Activated B cell treated with CpG ODN at 0.5 μM for 24 hours (primary cell): ENCODE measurements around the gene LDLRAD2. TPM values are rescaled to one million over a fixed set of nuclear protein-coding genes. Genes with fewer than 3 reads are reported as not detected.

ENCODE experiments used
- ATAC-seq: fragments of 200-7000 bp; cut with Tn5 transposase; one replicate; pipeline ENCODE4 v1.10.0; 2021; ENCODE audit warnings: low read depth, mild to moderate bottlenecking, moderate library complexity
- CTCF ChIA-PET: fragments of 350-600 bp; sonication (Branson Sonifier 250); formaldehyde crosslinking; loops from one replicate; lab custom pipeline; 2021; ENCODE audit warnings: antibody characterized with exemption; lab: Charles Lee
- POLR2A ChIA-PET: fragments of 350-600 bp; sonication (Branson Sonifier 250); formaldehyde crosslinking; loops from one replicate; lab custom pipeline; 2021; ENCODE audit warnings: antibody characterized with exemption; lab: Charles Lee
- DNase-seq: peaks from one replicate; pipeline ENCODE4 v3.0.0; 2022
- H3K27ac Mint-ChIP-seq: one replicate; pipeline ENCODE4 v1.8.0; 2020; ENCODE audit warnings: mixed read lengths
- H3K27me3 Mint-ChIP-seq: one replicate; pipeline ENCODE4 v1.8.0; 2021; ENCODE audit warnings: mixed read lengths
- H3K36me3 Mint-ChIP-seq: one replicate; pipeline ENCODE4 v1.8.0; 2021; ENCODE audit warnings: low read depth, mixed read lengths
- H3K4me1 Mint-ChIP-seq: one replicate; pipeline ENCODE4 v1.8.0; 2021; ENCODE audit warnings: mixed read lengths
- H3K4me3 Mint-ChIP-seq: one replicate; pipeline ENCODE4 v1.8.0; 2020; ENCODE audit warnings: mild to moderate bottlenecking, mixed read lengths
- H3K9me3 Mint-ChIP-seq: one replicate; pipeline ENCODE4 v1.8.0; 2020; ENCODE audit warnings: mixed read lengths
- CTCF ChIP-seq: fragments of 200-600 bp; IDR thresholded peaks from one replicate; pipeline ENCODE4 v1.8.0; 2022; ENCODE audit warnings: antibody characterized with exemption, mild to moderate bottlenecking
- intact Hi-C: fragments of 100-400 bp; cut with micrococcal nuclease; formaldehyde crosslinking; loops from one replicate; pipeline ENCODE4 v1.15.1; 2024
- total RNA-seq: library from RNA; stranded (reverse); gene quantifications from 2 replicates; pipeline ENCODE4 v1.2.3, GENCODE V29; 2022

The LDLRAD2 gene
- total RNA-seq, 1 donor from 2014 or later = 0.67 TPM

DNA sequence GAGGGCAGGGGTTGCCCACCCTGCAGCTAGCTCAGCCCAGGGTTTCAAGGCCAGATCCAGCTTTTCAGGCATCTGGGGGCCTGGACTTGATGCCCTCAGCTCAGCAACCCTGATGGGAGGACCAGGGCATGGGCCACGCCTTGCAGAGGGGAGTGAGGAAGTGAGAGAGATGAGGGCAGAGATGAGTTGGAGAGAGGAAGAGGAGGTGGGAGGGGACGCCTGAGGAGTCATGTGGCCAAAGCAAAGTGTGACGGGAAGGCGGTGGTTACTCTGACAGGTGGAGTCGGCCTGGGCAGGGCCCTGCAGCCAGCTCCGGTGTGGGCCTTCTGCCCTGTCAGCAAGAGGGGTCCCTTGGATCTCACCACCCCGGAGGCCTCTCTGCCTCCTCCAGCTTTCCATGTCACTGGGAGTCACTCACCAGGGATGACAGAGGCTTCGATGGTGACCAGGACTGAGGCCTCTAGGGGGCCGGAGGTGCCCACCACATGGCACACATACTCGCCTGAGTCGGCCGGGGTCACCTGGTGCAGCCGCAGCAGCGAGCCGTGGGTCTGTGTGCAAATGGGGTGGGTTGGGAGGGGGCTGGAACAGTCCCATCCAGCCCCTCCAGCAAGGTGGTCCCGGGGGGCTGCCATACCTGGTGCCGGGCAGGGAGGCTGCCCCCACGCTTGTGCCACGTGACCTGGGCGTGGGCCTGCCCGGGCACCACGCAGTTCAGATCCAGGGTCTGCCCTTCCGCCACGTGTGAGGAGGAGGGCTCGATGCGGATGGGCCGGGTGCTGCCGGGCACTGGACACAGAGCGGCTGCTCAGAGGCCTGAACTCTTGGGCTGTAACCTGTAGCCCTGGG is 40.4 kb downstream of the LDLRAD2 start:
- Mint-ChIP-seq H3K27me3 (no peaks in the 10 kb centered on the region), H3K4me3 (peak overlapping the region; percentile 29), H3K27ac (peak overlapping the region; percentile 22), H3K36me3 (no peaks in the 10 kb centered on the region), H3K4me1 (peaks cover 11% of the 10 kb centered on the region), H3K9me3 (no peaks in the 10 kb centered on the region)
- no peak for TF ChIP-seq CTCF
- ATAC-seq = peak; percentile 98
- intact Hi-C loops = loop anchor here (1.0 kb wide), 1 partner anchor 14 kb away; no protein-coding TSS in a partner anchor
- CTCF ChIA-PET = no interaction called here
- POLR2A ChIA-PET = no interaction called here
- no peak for DNase-seq

GRCh38 chr1:21853131-21853427 is 41.0 kb downstream of the LDLRAD2 start:
- POLR2A ChIA-PET = no interaction called here
- no peaks in the 10 kb centered on the region for H3K36me3 Mint-ChIP-seq
- no peak for ATAC-seq
- H3K9me3 Mint-ChIP-seq = no peaks in the 10 kb centered on the region
- H3K27me3 Mint-ChIP-seq = no peaks in the 10 kb centered on the region
- intact Hi-C loops = no loop called here
- CTCF ChIA-PET = no interaction called here
- no peak overlapping the region for H3K27ac Mint-ChIP-seq
- peaks cover 11% of the 10 kb centered on the region for H3K4me1 Mint-ChIP-seq
- no peak for TF ChIP-seq CTCF
- no peak for DNase-seq
- H3K4me3 Mint-ChIP-seq = no peak overlapping the region

GRCh38 chr1:21854090-21854750 is 42.2 kb downstream of the LDLRAD2 start:
- Mint-ChIP-seq H3K4me3 (no peak overlapping the region), H3K4me1 (peaks cover 11% of the 10 kb centered on the region), H3K9me3 (no peaks in the 10 kb centered on the region), H3K27me3 (no peaks in the 10 kb centered on the region), H3K36me3 (no peaks in the 10 kb centered on the region), H3K27ac (no peak overlapping the region)
- CTCF ChIA-PET = no interaction called here
- no peak for DNase-seq
- POLR2A ChIA-PET = no interaction called here
- TF ChIP-seq CTCF = no peak
- intact Hi-C loops = no loop called here
- no peak for ATAC-seq

DNA sequence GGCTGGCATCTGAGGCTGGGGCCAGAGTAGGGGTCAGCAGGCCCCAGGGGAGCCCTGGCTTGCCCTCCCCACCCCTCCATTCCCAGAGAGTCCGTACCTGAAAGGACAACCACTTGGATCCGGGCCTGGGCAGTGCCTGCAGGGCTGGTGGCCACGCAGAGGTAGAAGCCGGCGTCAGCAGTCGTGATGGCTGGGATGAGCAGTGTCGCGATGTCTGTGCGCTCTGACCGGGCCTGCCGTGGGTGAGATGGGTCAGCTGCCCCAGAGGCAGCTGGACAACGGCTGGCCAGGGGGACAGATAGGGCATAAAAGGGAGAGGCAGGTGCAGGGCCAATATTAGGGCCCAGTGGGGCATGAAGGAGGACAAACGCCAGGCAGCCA is 42.7 kb downstream of the LDLRAD2 start:
- CTCF ChIA-PET = no interaction called here
- no peak for TF ChIP-seq CTCF
- intact Hi-C loops = no loop called here
- H3K4me1 Mint-ChIP-seq = peaks cover 11% of the 10 kb centered on the region
- no peaks in the 10 kb centered on the region for H3K27me3 Mint-ChIP-seq
- no peak overlapping the region for H3K27ac Mint-ChIP-seq
- no peak for ATAC-seq
- H3K4me3 Mint-ChIP-seq = no peak overlapping the region
- no peaks in the 10 kb centered on the region for H3K9me3 Mint-ChIP-seq
- H3K36me3 Mint-ChIP-seq = no peaks in the 10 kb centered on the region
- DNase-seq = no peak
- POLR2A ChIA-PET = no interaction called here

DNA sequence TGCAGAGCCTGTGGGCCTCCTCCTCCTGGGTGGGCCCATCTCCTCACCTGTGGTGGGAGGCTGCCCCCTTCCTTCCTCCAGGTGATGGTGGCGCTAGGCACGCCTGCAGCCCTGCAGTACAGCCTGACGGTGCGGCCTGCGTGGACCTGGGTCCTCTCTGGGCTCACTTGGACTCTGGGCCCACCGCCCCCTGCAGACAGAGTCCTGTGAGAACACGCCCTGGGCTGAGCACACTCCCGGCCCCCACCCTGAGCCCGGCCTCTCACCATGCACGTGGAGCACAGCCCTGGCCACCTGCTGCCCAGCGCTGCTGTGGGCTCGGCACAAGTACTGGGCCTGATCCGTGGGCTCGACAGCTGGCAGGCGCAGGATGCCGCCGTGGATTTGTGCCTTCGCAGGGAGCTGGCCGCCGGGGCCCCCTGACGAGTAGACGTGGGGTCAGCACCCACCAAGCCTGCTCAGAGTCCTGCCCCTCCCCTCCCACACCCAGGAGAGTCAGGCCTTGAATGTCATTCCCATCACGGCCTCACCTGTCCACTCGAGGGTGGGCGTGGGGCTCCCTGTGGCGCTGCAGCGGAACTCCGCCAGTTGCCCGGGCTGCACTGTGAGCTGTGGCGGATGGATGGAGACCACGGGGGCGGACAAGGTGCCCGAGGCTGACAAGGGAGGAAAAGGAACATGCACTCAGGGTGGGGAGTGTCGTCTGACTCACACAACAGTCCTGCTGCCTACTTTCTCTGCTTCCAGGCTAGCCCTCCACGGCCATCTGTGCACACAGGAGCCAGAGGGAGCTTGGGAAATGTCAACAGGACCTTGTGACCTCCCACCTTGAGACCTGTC is 43.4 kb downstream of the LDLRAD2 start:
- Mint-ChIP-seq H3K4me1 (peaks cover 11% of the 10 kb centered on the region), H3K27ac (no peak overlapping the region), H3K4me3 (no peak overlapping the region), H3K27me3 (no peaks in the 10 kb centered on the region), H3K9me3 (no peaks in the 10 kb centered on the region), H3K36me3 (no peaks in the 10 kb centered on the region)
- DNase-seq (no peak), ATAC-seq (no peak)
- TF ChIP-seq CTCF = no peak
- CTCF ChIA-PET = no interaction called here
- POLR2A ChIA-PET = no interaction called here
- intact Hi-C loops = no loop called here
